CD4-positive, alpha-beta memory T cell (primary cell): ENCODE data around the gene SLC13A3. TPM values are rescaled to one million over a fixed set of nuclear protein-coding genes. Genes with fewer than 3 reads are reported as not detected.

ENCODE experiments used
- CTCF ChIA-PET: fragments of 350-600 bp; sonication (Branson Sonifier 250); formaldehyde crosslinking; loops from one replicate; lab custom pipeline; 2021; ENCODE audit warnings: inconsistent platforms; ENCODE audit not compliant: partially characterized antibody; lab: Charles Lee
- POLR2A ChIA-PET: fragments of 350-600 bp; sonication (Branson Sonifier 250); formaldehyde crosslinking; loops from one replicate; lab custom pipeline; 2021; ENCODE audit not compliant: partially characterized antibody; lab: Charles Lee
- DNase-seq, 5 donors: peaks; one replicate each; pipeline versions ENCODE4 v3.0.0 to v3.0.0-alpha.2; 2020 to 2022; ENCODE audit warnings: mixed read lengths in 1 of 5
- H3K27ac ChIP-seq: one replicate; pipeline ENCODE4 v1.7.0; 2013; ENCODE audit warnings: low read depth, low read length
- H3K27me3 ChIP-seq: 2 replicates; pipeline ENCODE4 v1.7.0; 2013; ENCODE audit warnings: mild to moderate bottlenecking, low read length, moderate library complexity; ENCODE audit not compliant: insufficient read depth
- H3K36me3 ChIP-seq: 2 replicates; pipeline ENCODE4 v1.7.0; 2013; ENCODE audit warnings: mild to moderate bottlenecking, low read length, moderate library complexity; ENCODE audit not compliant: insufficient read depth
- H3K4me1 ChIP-seq: 2 replicates; pipeline ENCODE4 v1.7.0; 2013; ENCODE audit warnings: mild to moderate bottlenecking, low read length, moderate library complexity; ENCODE audit not compliant: insufficient read depth
- H3K4me3 ChIP-seq, 2 donors: one replicate each; pipeline ENCODE4 v1.7.0; 2013; ENCODE audit warnings: low read length in 2 of 2, mild to moderate bottlenecking in 1 of 2
- H3K9me3 ChIP-seq, 2 donors: one replicate each; pipeline ENCODE4 v1.7.0; 2013; ENCODE audit warnings: low read length in 2 of 2, control low read depth in 1 of 2; ENCODE audit not compliant: control insufficient read depth in 1 of 2
- H3K27ac Mint-ChIP-seq, 7 donors: one replicate each; pipeline ENCODE4 v1.8.0; 2020 to 2021; ENCODE audit warnings: mixed read lengths in 7 of 7, mild to moderate bottlenecking in 6 of 7, inconsistent platforms in 3 of 7, moderate library complexity in 3 of 7
- H3K27me3 Mint-ChIP-seq, 2 donors: one replicate each; pipeline ENCODE4 v1.8.0; 2020 to 2021; ENCODE audit warnings: mixed read lengths in 2 of 2
- H3K36me3 Mint-ChIP-seq, 2 donors: one replicate each; pipeline ENCODE4 v1.8.0; 2020 to 2021; ENCODE audit warnings: mixed read lengths in 2 of 2, inconsistent platforms in 1 of 2, mild to moderate bottlenecking in 1 of 2
- H3K4me1 Mint-ChIP-seq, 4 donors: one replicate each; pipeline ENCODE4 v1.8.0; 2020 to 2021; ENCODE audit warnings: mixed read lengths in 4 of 4, mild to moderate bottlenecking in 1 of 4
- H3K4me3 Mint-ChIP-seq, 8 donors: one replicate each; pipeline ENCODE4 v1.8.0; 2020 to 2021; ENCODE audit warnings: mixed read lengths in 8 of 8, mild to moderate bottlenecking in 7 of 8, moderate library complexity in 6 of 8, inconsistent platforms in 3 of 8
- H3K9me3 Mint-ChIP-seq, 8 donors: one replicate each; pipeline ENCODE4 v1.8.0; 2020 to 2021; ENCODE audit warnings: mixed read lengths in 8 of 8, mild to moderate bottlenecking in 5 of 8, inconsistent platforms in 3 of 8, moderate library complexity in 1 of 8
- intact Hi-C: fragments of 100-400 bp; cut with micrococcal nuclease; formaldehyde crosslinking; loops from one replicate; pipeline ENCODE4 v1.15.1; 2023
- polyA plus RNA-seq, 2 donors: library from polyadenylated mRNA; unstranded; fragments of 300-500 nt; fragmentation: Illumina TruSeq; gene quantifications; one replicate each; pipeline ENCODE4 v1.2.3, GENCODE V29; 2021
- total RNA-seq, 2 experiments: library from RNA; stranded (reverse); gene quantifications; one replicate each; pipeline ENCODE4 v1.2.3, GENCODE V29; 2021

SLC13A3 gene
- total and polyA plus RNA-seq, 4 experiments from 2014 or later: 0.36 TPM; not detected in 3

GRCh38 chr20:46549188-46549972 is 101.9 kb downstream of the SLC13A3 start:
- no peak overlapping the region for H3K27ac ChIP-seq
- no peaks in the 10 kb centered on the region for H3K27me3 Mint-ChIP-seq
- intact Hi-C loops: no loop called here
- DNase-seq: no peak
- H3K4me1 ChIP-seq: peaks cover 37% of the 10 kb centered on the region
- no peaks in the 10 kb centered on the region for H3K9me3 ChIP-seq
- H3K4me3 Mint-ChIP-seq: no peak overlapping the region
- no peaks in the 10 kb centered on the region for H3K36me3 ChIP-seq
- no peak overlapping the region for H3K27ac Mint-ChIP-seq
- H3K36me3 Mint-ChIP-seq: no peaks in the 10 kb centered on the region
- H3K27me3 ChIP-seq: no peaks in the 10 kb centered on the region
- CTCF ChIA-PET: interaction anchor here (1.1 to 2.1 kb wide), 2 partner anchors 13 to 15 kb away, joined by 4 to 7 read pairs; no protein-coding TSS in a partner anchor
- H3K4me3 ChIP-seq: no peak overlapping the region
- peaks cover 0 to 1% (median 0%) of the 10 kb centered on the region in 8 donors for H3K9me3 Mint-ChIP-seq
- H3K4me1 Mint-ChIP-seq: peaks cover 18 to 25% (median 21%) of the 10 kb centered on the region in 4 donors
- POLR2A ChIA-PET: no interaction called here

- peaks cover 37% of the 10 kb centered on the region for H3K4me1 ChIP-seq
- intact Hi-C loops: no loop called here
- CTCF ChIA-PET: no interaction called here
- POLR2A ChIA-PET: no interaction called here
- no peak for DNase-seq
- Mint-ChIP-seq H3K4me3 (no peak overlapping the region), H3K4me1 (peaks cover 18 to 25% (median 21%) of the 10 kb centered on the region in 4 donors), H3K27ac (no peak overlapping the region), H3K27me3 (no peaks in the 10 kb centered on the region), H3K9me3 (peaks cover 0 to 1% (median 0%) of the 10 kb centered on the region in 8 donors), H3K36me3 (no peaks in the 10 kb centered on the region)
- H3K4me3 ChIP-seq: no peak overlapping the region
- no peaks in the 10 kb centered on the region for H3K9me3 ChIP-seq
- no peak overlapping the region for H3K27ac ChIP-seq
- no peaks in the 10 kb centered on the region for H3K36me3 ChIP-seq
- no peaks in the 10 kb centered on the region for H3K27me3 ChIP-seq
Observed at GRCh38 chr20:46548688-46549087, 102.6 kb downstream of the SLC13A3 start.

GRCh38 chr20:46547995-46548394 is 103.3 kb downstream of the SLC13A3 start:
- Histone ChIP-seq H3K4me1 (peaks cover 32% of the 10 kb centered on the region), H3K36me3 (no peaks in the 10 kb centered on the region), H3K4me3 (no peak overlapping the region), H3K9me3 (no peaks in the 10 kb centered on the region), H3K27ac (no peak overlapping the region), H3K27me3 (no peaks in the 10 kb centered on the region)
- Mint-ChIP-seq H3K4me3 (no peak overlapping the region), H3K27me3 (peaks cover 0 to 2% of the 10 kb centered on the region in 2 donors), H3K9me3 (peaks cover 0 to 1% (median 0%) of the 10 kb centered on the region in 8 donors), H3K27ac (no peak overlapping the region), H3K4me1 (peaks cover 13 to 20% (median 16%) of the 10 kb centered on the region in 4 donors), H3K36me3 (no peaks in the 10 kb centered on the region)
- CTCF ChIA-PET: no interaction called here
- intact Hi-C loops: no loop called here
- POLR2A ChIA-PET: no interaction called here
- no peak for DNase-seq

DNA sequence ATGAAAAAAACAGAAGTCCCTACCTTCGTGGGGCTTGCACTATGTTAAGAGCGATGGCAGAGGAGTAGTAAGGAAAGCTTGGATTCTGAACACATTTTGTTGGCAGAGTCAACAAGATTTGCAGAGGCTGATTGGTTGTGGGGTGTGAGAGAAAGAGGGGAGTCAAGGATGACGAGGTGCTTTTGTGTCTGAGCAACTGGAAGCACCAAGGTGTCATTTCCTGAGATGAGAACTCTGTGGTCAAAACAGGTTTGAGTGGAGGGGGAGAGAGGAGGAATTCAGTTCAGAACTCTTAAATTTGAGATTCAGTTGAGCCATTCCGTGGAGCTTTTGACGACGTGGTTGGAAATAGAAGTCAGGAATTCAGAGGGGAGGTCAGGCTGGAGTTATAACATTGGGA is 104.3 kb downstream of the SLC13A3 start:
- peaks cover 0 to 1% (median 0%) of the 10 kb centered on the region in 8 donors for H3K9me3 Mint-ChIP-seq
- no peak overlapping the region for H3K4me3 ChIP-seq
- no peaks in the 10 kb centered on the region for H3K36me3 Mint-ChIP-seq
- H3K27ac Mint-ChIP-seq: no peak overlapping the region
- intact Hi-C loops: no loop called here
- H3K4me1 ChIP-seq: peaks cover 22% of the 10 kb centered on the region
- CTCF ChIA-PET: no interaction called here
- DNase-seq: no peak
- H3K36me3 ChIP-seq: no peaks in the 10 kb centered on the region
- H3K27me3 ChIP-seq: no peaks in the 10 kb centered on the region
- H3K4me1 Mint-ChIP-seq: peaks cover 4 to 10% (median 6%) of the 10 kb centered on the region in 4 donors
- H3K27me3 Mint-ChIP-seq: peaks cover 0 to 3% of the 10 kb centered on the region in 2 donors
- POLR2A ChIA-PET: no interaction called here
- H3K9me3 ChIP-seq: no peaks in the 10 kb centered on the region
- no peak overlapping the region for H3K27ac ChIP-seq
- H3K4me3 Mint-ChIP-seq: no peak overlapping the region

DNA sequence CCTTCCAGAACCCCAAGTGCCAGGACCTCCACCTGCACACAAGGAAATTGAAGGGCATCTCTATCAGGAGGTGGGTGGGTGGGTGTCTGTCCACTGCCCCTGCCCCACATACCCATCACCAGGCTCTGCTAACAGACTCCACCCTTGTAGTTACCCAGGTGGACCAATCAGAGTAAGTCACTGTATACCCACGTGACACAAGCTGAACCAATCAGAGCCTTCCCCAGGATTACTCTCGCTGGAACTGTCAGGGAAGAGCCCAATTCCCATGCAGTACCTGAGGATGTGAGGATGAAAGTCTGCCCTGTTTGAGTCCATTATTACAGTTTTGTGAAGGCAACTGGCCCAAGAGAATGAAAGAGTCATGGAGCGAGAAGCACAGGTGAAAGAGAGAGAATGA is 105.0 kb downstream of the SLC13A3 start:
- Mint-ChIP-seq H3K4me3 (no peak overlapping the region), H3K27ac (no peak overlapping the region), H3K27me3 (peaks cover 0 to 3% of the 10 kb centered on the region in 2 donors), H3K9me3 (peaks cover 0 to 1% (median 0%) of the 10 kb centered on the region in 8 donors), H3K36me3 (no peaks in the 10 kb centered on the region), H3K4me1 (peaks cover 4 to 7% (median 6%) of the 10 kb centered on the region in 4 donors)
- Histone ChIP-seq H3K27ac (no peak overlapping the region), H3K36me3 (no peaks in the 10 kb centered on the region), H3K4me3 (no peak overlapping the region), H3K9me3 (no peaks in the 10 kb centered on the region), H3K27me3 (no peaks in the 10 kb centered on the region), H3K4me1 (peaks cover 20% of the 10 kb centered on the region)
- intact Hi-C loops: no loop called here
- ChIA-PET POLR2A (no interaction called here), CTCF (no interaction called here)
- no peak for DNase-seq

- H3K27me3 ChIP-seq: no peaks in the 10 kb centered on the region
- CTCF ChIA-PET: no interaction called here
- intact Hi-C loops: no loop called here
- H3K27me3 Mint-ChIP-seq: peaks cover 0 to 3% of the 10 kb centered on the region in 2 donors
- H3K36me3 ChIP-seq: no peaks in the 10 kb centered on the region
- no peak overlapping the region for H3K27ac Mint-ChIP-seq
- H3K4me3 ChIP-seq: no peak overlapping the region
- H3K27ac ChIP-seq: no peak overlapping the region
- no peaks in the 10 kb centered on the region for H3K9me3 ChIP-seq
- H3K9me3 Mint-ChIP-seq: no peaks in the 10 kb centered on the region
- DNase-seq: no peak
- peaks cover 4 to 7% (median 6%) of the 10 kb centered on the region in 4 donors for H3K4me1 Mint-ChIP-seq
- no peak overlapping the region for H3K4me3 Mint-ChIP-seq
- H3K36me3 Mint-ChIP-seq: no peaks in the 10 kb centered on the region
- POLR2A ChIA-PET: no interaction called here
- peaks cover 20% of the 10 kb centered on the region for H3K4me1 ChIP-seq
Observed at GRCh38 chr20:46545827-46546138, 105.5 kb downstream of the SLC13A3 start.

DNA sequence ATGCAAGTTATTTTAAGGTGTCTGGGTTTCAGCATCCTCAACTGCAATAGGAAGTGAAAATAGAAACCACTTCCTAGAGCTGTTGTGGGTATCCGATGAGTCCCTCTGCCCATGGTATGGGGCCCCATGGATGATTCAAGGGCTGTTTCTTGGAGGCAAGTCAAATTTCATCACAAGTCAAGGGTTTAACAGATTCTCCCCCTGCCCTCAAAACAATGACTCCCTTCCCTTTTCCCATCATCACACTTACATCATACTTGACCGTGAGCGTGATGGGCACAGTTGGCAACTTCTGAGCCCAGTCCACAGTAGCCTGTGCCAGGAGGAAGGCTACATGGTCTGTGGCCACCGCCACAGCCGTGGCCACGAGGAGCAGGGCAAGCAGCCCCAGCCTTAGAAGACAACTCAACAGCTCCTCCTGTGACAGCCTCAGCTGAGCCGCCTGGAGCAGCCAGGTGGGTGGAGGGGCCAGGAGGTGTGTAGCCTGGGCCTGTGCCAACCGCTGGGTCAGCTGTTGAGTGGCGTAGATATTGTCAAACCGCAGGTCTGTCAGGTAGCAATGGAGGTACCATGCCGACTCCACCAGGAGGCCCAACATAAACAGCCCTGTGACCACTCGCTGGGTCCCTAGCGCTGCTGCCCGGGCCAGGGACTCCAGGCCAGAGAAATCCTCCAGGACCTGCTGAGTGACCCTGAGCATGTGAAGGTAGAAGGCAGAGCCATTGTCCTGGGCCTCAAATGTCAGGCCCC is 106.0 kb downstream of the SLC13A3 start:
- peak overlapping the region in 2 of 8 donors; percentile 9 to 52 for H3K4me3 Mint-ChIP-seq
- no peak for DNase-seq

More for the DNA sequence above, 106.0 kb downstream of the SLC13A3 start:
- Mint-ChIP-seq H3K36me3 (no peaks in the 10 kb centered on the region), H3K27ac (no peak overlapping the region), H3K27me3 (peaks cover 0 to 3% of the 10 kb centered on the region in 2 donors), H3K9me3 (no peaks in the 10 kb centered on the region), H3K4me1 (peaks cover 4 to 7% (median 6%) of the 10 kb centered on the region in 4 donors)
- ChIA-PET POLR2A (no interaction called here), CTCF (no interaction called here)
- Histone ChIP-seq H3K27ac (no peak overlapping the region), H3K4me1 (peaks cover 20% of the 10 kb centered on the region), H3K36me3 (no peaks in the 10 kb centered on the region), H3K9me3 (no peaks in the 10 kb centered on the region), H3K27me3 (no peaks in the 10 kb centered on the region), H3K4me3 (no peak overlapping the region)
- intact Hi-C loops: no loop called here
